ENCODE data around the gene ACYP1.
A peak's percentile ranks its signal among the peaks of the same experiment; 100 is the strongest.

Gene ACYP1
- total RNA-seq = 5.6 to 8.9 reads per million in 2 donors

DNA sequence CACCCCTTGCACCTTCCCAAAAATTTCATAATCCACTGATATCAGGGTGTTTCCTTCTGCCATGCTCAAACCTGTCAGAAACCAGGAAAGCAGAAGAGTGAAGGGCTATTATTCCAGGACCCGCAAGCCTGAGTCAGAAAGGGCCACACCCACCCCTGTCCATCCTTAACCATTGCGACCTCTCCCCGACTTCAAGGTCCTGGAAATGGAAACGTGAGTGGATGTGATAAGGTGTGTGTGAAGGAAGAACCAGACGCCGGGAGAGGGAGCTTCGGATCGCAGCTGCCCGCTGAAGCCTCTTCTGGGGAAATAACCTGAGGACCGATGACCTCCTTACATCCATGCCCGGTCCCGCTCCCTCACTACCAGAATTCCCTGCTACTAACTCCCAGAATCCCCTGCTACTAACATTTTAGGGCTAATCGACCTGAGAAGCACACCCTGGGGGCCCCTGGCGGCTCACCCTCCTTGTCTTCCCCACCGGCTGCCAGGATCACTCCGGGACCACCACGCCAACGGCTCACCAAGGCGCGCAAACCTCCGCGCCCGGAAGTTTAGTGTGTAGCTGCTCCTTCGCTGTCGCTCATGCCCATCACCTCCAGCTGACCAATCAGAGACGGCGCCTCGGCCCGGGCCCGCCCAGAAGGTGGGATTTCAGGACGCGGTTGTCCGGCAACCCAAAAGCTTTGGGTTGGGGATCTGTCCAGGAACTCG is at the start of gene ACYP1:
Gene ACYP1 (minus strand): TSS at position 534 of the 714 bp plus-strand sequence. CDS start 471 bp downstream, at position 63.
- peak; percentile 86 for DNase-seq

DNA sequence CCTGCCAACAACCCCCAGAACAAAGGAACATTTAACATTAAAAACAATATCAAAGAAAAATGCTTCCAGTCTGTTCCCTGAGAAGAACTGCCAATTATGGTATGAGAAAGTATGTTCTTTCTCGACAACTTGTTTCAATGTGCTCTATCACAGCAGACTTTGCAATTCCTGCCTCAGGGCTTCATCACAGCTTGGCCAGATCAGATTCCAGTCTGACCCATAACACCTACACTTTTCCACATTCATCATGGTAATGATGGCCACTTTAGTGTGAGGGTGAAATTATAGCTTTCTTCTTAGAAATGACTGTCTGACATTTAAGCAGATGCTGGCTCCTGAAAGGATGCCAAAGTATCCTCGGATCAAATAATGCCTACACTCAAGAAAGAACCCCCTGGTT is 46.1 kb upstream of the ACYP1 start:
- no peak for DNase-seq

DNA sequence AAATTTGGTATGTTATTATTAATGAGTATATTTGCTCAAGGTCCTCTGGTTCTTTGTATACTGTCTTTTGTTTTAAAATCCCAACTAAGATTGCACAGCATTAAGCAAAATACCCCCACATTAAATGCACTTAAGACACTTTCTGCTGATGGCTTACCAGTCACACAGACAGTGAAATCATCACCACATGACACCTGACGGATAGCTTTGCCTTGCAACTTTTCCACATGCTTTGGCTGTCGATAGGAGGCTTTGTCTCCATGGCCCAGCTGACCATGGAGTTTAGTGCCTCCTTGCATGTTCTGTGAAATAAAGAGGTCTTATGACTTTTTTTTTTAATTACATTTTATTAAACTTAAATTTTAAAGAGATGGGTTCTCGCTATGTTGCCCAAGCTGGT is 43.4 kb upstream of the ACYP1 start:
- no peak for DNase-seq

DNA sequence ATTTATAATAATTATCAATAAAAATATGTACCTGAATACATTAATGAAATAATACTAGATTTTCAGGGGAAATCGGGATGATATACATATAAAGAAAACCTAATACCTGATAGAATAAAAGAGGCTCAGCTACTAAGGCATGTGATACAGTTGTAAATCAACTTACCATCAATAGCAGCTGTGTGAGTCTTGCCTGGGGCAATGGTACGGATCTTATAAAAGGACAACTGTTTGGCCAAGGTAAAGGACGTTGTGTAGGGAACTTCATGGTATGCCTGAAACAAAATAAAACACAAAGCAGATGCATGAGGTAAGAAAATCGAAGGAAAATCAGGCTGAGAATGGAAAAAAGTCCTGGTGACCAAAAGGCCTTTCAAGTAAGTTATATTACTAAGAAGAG is 37.7 kb upstream of the ACYP1 start:
- DNase-seq = no peak

DNA sequence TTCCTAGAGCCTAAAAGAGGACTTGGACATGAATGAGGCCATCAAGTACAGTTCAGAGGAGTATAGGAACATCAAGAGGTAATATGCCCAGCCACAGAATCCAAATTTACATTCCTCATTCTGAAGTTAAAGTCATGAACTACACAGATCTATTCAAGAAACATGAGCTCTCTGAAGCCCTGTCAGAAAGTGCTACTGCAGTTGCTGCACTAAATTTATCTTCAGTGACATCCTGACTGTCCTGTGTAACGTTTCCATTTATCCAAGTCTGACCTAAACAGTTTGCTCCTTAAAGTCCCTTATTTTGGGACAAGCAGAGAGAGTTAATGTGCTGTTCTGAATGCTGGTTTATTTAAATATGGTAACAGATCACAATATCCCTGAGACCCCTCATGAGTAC is 34.9 kb upstream of the ACYP1 start:
- no peak for DNase-seq

DNA sequence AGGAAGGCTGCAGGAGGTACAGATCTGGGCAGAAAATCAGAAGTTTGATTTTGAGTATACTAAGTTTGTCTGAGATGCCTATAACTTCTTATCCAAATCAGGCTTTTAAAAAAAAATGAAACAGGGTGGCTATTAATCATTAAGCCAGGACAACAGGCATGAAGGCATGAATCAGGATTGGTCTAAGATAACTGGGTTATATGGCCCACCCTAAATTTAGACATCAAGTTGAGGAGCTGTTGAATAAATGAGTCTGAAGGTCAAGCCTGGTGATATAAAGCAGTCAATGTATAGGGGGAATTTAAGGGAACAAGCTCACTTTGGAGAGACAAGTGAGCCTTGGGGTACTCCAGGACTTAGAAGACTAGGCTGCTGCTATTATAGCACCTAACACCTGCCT is 34.4 kb upstream of the ACYP1 start:
- DNase-seq = no peak

DNA sequence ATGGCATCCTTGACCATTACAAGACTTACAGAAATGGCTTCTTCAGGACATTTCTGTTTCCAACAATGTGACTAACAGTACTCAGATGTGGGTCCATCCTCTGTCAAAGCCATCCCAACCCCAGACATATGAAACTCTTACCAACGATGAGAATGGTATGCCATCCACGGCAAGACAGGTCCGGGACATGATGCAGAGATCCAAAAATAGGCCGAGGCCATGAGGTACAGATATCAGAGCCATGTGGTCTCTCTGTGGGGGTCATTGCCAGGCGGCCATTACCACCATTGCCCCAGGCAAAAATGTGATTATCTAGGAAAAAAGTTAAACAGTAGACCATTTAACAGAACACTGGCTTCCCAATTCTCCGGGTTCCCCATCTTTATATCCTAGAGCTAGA is 33.1 kb upstream of the ACYP1 start:
- no peak for DNase-seq

DNA sequence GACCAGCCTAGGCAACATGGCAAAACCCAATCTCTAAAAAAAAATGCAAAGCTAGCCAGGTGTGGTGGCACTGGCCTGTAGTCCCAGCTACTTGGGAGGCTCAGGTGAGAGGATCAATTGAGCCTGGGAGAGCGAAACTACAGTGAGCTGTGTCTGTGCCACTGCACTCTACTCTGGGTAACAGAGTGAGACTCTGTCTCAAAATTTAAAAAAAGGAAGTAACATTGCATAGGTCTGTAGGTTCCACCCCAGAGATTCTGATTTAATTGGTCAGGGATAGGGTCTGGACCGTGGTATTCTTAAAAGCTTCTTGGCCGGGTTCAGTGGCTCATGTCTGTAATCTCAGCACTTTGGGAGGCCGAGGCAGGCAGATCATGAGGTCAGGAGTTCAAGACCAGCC is 31.9 kb upstream of the ACYP1 start:
- DNase-seq = no peak

DNA sequence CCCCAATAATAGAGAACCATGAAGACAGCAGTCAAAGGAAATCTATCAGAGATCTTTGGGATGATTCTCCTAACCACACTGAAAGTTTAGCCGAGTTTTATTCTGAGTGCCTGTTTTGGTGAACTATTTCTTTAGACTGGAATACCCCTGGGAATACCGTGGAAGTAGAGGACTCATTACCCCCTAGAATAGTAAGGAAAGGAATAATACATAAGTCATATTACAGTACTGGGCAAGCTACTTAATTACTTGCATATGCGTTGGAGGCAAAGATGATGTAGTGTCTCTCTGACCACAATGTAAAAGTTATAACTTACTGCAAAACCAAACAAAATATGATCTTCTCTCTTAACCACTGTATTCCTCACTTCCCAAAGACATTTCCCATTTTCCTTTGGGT is 31.1 kb upstream of the ACYP1 start:
- no peak for DNase-seq

DNA sequence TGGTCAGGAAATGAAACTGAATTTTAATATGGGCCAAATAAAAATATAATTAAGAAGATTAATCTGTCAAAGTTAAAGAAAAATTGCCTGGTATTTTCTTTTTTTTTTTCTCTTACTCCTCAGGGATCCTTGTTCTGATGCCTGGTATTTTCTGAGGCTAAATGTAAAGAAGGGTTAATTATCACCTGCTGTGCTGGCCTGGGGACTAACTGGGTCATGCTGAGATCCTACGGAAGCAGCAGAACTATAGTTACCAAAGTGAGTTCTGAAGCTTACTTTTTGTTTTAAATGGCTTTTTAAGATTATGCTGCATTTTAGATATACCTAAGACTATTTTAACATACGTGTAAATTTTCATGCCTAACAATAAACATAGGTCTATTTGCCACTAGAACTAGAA is 28.9 kb upstream of the ACYP1 start:
- no peak for DNase-seq

DNA sequence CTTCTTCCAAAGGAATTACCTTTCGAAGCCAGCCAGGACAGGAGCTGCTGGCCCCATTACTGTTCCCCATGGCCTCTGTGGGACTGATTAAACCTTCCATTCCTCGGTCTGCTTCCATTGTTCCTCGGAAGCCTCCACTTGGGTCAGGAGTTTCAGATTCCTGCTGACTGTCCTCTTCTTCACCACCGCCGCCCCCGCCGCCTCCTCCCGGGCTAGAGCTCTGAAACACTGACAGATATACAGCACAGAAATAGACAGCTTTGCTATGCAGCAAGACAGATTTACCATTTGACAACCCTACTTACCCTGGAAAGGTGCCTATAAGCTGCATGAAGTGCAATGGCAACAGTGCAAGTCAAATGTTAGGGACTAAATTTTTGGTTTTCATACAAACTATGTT is 27.4 kb upstream of the ACYP1 start:
- DNase-seq = no peak

DNA sequence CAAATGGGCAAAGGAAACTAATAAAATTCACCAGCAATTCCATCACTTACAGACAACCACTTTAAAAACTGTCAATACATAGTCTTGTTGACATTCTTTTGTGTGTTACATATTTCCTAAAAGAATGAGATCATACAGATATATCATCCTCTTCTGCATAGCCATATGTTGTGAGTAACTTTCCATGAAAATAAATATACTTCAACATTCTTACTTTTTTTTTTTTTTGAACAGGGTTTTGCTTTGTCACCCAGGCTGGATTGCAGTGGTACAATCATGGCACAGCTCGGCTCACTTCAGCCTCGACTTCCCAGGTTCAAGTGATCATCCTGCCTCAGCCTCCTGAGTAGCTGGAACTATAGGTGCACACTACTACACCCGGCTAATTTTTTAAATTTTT is 26.5 kb upstream of the ACYP1 start:
- DNase-seq = no peak

DNA sequence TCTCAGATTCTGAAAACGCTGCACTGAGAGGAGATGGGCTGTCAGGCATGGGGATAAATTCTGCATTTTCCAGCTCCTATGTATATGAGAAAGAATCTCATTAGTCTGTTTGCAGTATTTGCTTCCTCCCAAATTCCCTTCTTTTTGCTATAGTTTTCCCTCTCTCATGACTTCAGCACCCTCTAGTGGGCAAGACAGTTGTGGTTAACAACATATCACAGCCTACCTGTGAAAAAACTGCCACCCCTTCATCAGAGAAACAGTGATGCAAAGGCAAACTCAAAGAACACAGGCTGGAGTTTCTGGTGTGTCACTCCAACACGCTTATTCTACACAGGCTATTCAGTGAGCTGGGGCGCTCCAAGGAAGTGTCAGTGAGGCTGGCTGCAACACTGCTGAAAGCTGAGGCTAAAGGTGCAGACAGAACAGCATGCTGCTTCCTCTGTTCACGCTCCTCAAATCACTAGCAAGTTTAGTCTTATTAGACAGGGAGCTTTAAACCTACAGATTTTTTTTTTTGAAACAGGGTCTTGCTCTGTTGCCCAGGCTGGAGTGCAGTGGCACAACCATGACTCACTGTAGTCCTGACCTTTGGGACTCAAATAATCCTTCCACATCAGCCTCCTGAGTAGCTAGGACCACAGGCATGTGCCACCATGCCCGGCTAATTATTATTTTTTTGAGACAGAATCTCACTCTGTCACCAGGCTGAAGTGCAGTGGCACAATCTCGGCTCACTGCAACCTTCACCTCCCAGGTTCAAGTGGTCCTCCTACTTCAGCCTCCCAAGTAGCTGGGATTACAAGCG is 24.9 kb upstream of the ACYP1 start:
- peak; percentile 17 for DNase-seq

DNA sequence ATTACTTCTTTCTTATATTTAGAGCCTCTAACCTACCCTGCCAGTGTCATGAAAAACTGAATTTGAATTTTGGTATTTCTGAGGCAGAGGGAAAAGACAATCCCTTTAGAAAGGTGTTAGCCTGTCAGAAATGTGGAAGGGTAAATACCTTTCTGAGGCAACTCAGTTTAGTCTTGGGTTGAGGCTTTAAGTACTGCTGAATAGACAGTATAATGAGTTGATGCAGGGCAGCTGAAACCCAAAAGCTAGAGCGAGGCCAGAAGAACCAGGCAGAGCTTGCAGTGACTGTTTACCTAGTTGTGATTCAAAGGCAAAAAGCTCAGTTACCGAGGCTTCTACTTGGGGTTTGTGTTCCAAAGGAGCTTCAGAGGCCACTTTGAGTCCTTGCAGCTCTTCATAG is 24.3 kb upstream of the ACYP1 start:
- DNase-seq = no peak

DNA sequence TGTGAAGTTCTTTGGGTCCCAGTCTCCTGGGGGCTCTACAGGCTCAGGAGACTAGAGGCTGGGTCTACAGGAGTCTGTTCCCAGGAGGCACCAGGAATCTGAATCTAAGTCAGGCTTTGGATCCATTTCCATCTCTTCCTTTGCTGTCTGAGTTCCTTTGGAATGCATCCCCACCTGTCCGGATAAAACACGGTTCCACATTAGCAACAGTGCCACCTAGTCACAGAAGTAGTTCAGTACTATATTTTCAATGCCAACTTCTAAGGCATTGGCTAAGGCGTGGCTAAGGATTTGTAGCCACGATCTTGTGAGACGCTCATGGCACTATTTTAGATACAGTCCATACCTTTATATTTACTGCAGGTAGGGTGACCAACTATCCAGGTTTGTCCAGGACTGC is 20.7 kb upstream of the ACYP1 start:
- DNase-seq = no peak

DNA sequence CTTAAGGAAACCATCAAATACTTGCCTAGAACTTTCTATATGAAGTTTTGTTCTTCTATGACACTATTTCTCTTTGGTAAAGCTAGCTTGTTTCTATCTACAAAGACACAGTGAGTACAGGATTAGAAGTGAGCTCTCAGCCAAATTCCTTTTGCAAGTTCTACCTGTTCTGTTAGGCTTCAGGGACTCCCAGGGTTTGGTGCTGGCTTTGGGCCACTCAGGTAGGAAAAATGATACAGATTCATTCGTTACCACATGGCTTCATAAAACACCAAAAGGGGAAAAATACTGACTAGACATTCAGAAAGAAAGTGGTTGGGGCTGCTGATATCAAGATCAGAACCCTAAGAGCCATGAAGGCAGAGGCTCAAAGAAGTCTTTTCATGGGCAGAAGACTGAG is 19.4 kb upstream of the ACYP1 start:
- no peak for DNase-seq

DNA sequence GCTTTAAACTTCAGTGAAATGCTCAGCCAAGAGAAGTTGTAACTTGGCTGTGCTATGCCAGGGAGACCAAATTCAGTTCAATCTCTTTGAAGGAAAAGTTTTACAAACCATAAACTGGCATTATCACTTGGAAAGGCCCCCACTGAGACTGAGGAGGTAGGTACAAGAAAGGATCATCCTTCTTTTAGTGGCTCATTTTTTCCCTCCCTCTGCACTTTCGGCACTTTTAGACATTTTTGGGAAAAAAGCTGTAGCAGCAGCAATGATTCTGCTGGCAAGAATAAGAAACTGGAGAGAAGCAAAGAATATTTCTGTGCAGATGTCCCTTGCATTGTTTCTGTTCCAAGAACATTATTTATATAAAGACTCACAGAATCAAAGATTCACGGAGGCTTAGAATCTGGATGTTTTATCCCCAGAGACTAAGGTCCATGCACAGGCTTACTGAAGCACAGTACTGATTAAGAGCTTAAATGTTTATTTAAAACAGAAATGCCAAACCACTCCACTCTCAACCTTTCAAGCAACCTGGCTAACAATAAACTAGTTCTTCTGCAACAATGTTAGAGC is 17.9 kb upstream of the ACYP1 start:
- DNase-seq = no peak

DNA sequence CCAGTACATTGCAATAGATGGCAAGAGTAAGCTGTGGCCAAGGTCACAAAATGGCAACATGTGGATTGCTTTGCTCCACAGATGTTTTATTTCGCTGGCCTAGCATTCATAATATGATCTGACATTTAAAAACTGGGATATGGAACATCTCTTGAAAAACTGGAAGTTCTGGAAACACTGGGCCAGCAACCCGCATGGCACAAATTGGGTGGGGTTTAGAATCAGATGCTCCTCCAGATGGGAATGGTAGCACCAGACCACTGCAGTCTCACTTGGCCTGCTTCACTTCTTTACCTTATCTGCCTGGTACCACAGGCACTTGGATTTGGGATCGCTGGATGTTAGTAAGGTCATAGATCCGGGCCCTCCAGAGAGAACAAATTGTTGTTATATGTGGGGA is 15.7 kb upstream of the ACYP1 start:
- no peak for DNase-seq

DNA sequence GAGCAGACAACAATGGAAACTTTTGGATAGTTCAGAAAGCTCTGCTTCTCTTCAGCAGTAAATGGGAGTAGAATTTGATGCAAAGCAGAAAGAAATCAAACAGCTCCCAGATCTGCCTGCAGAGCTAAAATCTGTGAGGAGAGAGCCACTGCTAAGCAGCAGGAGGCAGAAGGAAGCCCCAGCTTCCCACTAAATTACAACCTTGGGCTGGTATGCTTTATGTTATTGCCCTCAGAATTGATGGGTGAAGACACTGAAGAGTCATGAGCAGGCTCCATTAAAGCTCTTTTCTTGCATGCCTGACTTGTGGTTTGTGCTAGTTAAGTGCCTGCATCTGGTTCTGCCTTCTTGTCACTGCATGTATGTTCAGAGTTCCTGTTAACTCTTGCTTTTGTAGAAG is 14.0 kb upstream of the ACYP1 start:
- no peak for DNase-seq

DNA sequence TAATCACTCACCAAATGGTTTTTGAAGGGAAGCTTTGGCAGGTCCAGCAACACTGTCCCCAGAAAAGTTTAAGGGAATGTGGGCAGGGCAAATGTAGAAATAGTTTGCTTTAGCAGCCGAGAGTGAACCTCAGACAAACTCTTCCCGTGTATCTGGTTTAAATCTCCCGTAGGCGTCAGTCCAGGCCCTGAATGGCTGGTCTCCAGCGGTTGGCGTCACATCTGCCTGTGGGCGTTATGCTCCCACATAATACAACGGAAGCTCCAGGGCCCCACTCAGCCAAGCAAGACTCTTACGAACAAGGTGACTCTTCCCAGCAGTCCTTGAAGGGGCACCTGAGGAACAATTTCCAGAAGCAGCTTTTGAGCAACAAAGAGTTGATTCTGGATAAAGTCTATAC is 6.6 kb upstream of the ACYP1 start:
- no peak for DNase-seq

DNA sequence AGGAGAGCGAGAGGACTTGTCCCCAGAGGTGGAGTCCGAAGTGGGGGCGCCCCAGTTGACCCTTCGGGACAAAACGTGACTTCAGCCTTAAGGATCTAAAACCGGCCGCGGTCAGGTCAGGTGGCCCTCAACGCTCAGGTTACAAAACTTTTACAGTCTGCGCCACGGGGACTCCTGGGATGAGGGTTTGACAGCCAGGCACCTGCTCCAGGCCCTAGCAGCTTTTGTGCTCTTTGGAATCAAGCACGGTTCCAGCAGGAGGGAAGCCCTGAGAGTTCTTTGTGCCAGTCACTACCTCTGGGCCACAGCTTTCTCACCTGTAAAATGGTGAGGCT is 6.0 kb upstream of the ACYP1 start:
- DNase-seq = no peak

DNA sequence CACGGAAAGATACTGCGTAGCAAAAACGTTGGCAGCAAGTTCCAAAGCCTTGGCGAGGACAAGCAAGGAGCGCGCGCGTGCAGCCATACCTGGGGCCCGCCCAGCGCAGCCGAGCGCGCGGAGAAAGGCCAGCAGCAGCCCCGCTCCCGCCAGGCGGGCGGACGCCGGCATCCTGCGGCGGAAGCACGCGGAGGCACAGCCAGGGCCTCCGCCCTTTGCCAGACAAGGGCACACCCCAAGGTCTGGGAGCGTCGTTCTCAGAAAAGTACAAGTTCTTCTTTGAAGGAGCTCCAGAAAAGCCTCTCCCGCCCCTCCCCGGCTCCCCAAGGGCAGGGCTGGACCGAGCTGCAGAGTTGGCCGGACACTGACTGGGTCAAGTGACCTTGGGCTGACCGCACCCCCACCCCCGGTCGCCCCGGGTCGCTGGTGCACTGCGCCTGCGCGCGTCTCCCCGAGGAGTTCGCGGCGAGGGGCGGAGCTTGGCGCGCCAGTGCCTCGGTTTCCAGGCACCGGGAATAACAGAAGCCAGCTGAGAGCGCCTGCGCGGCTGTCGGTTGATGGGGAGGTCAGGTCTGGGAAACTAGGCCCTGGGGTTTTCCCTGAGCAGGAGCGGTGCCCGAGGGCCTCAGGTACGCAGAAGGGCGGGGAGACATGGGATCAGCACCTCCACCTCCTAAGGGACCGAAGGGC is 5.4 kb upstream of the ACYP1 start, which contains the start of gene ZC2HC1C:
Gene ZC2HC1C (plus strand): TSS at position 521 of the 690 bp plus-strand sequence. CDS start 933 bp downstream, outside the sequence.
- DNase-seq = peak; percentile 26

DNA sequence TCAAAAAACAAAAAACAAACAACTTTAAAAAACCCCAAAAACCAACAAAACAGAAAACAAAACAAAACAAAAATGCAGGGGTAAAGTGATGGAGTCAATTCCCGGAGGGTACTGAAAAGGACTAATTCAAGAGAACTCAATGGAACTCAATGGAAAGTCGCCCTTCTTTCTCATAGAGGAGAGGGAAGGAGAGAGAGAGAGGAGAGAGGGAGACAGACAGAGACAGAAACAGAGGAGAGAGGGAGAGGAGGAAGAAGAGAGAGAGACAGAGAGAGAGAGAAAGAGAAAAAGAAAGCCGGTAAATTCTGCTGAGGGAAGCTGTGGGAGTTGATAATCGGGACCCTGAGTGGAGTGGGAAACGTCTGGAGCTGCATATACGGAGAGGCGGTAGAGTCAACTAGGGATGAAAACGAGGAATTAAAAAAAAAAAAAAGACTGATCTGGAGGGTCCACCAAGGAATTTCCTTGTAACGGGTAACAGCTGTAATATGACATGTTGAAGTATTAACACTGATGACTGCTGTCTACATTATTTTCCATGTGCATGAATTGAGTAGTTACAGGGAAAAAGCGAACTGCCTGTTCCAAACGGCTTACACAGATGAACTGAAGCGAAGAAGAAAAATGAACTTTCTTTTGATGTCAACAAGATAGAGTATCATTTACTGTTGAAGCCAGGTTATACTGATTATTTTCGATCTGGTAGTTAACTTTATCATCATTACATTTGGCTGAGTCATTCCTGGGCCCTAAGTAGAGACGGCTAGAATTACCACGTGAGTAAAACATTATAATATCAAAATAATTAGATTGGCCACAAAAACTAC is 4.7 kb upstream of the ACYP1 start:
- DNase-seq = no peak

Data from T-helper 9 cell (primary cell).